Gastrocnemius medialis (tissue), 4 donors: ENCODE results near the gene ASCC1.

Experiments used
- POLR2A ChIP-seq, 2 donors: fragments of 450-650 bp; IDR thresholded peaks; one replicate each; pipeline ENCODE4 v1.6.1; 2017; ENCODE audit warnings: antibody characterized with exemption in 2 of 2, mild to moderate bottlenecking in 2 of 2, moderate library complexity in 2 of 2
- TF ChIP-seq, protein P1 (sequence below), 5 experiments: fragments of 450-650 bp in 3 of 5; fragments of 200-600 bp in 2 of 5; sonication (generic) in 2 of 5; IDR thresholded peaks in 4 of 5; conservative IDR thresholded peaks in 1 of 5; 1 replicate in 4 of 5; 2 replicates in 1 of 5; pipeline ENCODE4 v1.5.1; 2016 to 2019; ENCODE audit warnings: antibody characterized with exemption in 5 of 5, mild to moderate bottlenecking in 3 of 5, moderate library complexity in 3 of 5

DNA sequence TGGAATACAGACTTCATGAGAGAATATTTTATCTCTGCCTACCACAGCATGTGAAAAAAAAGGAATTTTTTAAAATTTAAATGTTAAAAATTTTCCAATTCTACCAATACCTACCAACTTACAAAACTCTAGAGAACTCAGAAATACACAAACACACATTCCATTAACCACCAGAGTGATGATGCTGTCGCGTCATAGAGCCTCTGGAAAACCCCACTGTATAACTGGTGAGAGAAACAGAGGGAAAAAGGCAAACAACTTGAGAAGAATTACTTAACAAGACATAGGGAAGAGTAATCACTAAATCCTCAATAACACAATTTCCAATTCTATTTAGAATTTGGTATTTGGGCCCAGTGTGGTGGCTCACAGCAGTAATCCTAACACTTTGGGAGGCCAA lies 121.5 kb downstream of the ASCC1 start:
- TF ChIP-seq, protein P1, sequence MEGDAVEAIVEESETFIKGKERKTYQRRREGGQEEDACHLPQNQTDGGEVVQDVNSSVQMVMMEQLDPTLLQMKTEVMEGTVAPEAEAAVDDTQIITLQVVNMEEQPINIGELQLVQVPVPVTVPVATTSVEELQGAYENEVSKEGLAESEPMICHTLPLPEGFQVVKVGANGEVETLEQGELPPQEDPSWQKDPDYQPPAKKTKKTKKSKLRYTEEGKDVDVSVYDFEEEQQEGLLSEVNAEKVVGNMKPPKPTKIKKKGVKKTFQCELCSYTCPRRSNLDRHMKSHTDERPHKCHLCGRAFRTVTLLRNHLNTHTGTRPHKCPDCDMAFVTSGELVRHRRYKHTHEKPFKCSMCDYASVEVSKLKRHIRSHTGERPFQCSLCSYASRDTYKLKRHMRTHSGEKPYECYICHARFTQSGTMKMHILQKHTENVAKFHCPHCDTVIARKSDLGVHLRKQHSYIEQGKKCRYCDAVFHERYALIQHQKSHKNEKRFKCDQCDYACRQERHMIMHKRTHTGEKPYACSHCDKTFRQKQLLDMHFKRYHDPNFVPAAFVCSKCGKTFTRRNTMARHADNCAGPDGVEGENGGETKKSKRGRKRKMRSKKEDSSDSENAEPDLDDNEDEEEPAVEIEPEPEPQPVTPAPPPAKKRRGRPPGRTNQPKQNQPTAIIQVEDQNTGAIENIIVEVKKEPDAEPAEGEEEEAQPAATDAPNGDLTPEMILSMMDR (IDR thresholded peaks at IDR 0.05 in 4 of 5, conservative IDR thresholded peaks at IDR 0.05 in 1 of 5): no peak
- no peak for TF ChIP-seq POLR2A (IDR thresholded peaks at IDR 0.05)
